ENCODE results near the gene DACH1.

DACH1 gene

GRCh38 chr13:71701741-71702140 is 165.3 kb downstream of the DACH1 start:
- Mint-ChIP-seq H3K36me3 (ENCODE audit: low read depth) (no peaks in the 10 kb centered on the region), H3K27me3 (no peaks in the 10 kb centered on the region), H3K27ac (no peak overlapping the region), H3K9me3 (peaks cover 2% of the 10 kb centered on the region), H3K4me3 (no peak overlapping the region), H3K4me1 (ENCODE audit: low read depth) (no peaks in the 10 kb centered on the region)
- DNase-seq = no peak

- Mint-ChIP-seq H3K36me3 (ENCODE audit: low read depth) (no peaks in the 10 kb centered on the region), H3K4me1 (ENCODE audit: low read depth) (no peaks in the 10 kb centered on the region), H3K27me3 (no peaks in the 10 kb centered on the region), H3K9me3 (no peaks in the 10 kb centered on the region), H3K4me3 (no peak overlapping the region), H3K27ac (no peak overlapping the region)
- no peak for DNase-seq
Measured at GRCh38 chr13:71699342-71699741, 167.7 kb downstream of the DACH1 start.

- H3K36me3 Mint-ChIP-seq (ENCODE audit: low read depth) = no peaks in the 10 kb centered on the region
- H3K9me3 Mint-ChIP-seq = no peaks in the 10 kb centered on the region
- H3K4me1 Mint-ChIP-seq (ENCODE audit: low read depth) = no peaks in the 10 kb centered on the region
- no peak overlapping the region for H3K27ac Mint-ChIP-seq
- no peak for DNase-seq
- no peaks in the 10 kb centered on the region for H3K27me3 Mint-ChIP-seq
- no peak overlapping the region for H3K4me3 Mint-ChIP-seq
Measured at GRCh38 chr13:71695662-71696061, 171.3 kb downstream of the DACH1 start.

- H3K9me3 Mint-ChIP-seq = no peaks in the 10 kb centered on the region
- H3K4me1 Mint-ChIP-seq (ENCODE audit: low read depth) = no peaks in the 10 kb centered on the region
- no peak overlapping the region for H3K27ac Mint-ChIP-seq
- no peaks in the 10 kb centered on the region for H3K27me3 Mint-ChIP-seq
- H3K4me3 Mint-ChIP-seq = no peak overlapping the region
- no peak for DNase-seq
- H3K36me3 Mint-ChIP-seq (ENCODE audit: low read depth) = no peaks in the 10 kb centered on the region
Measured at GRCh38 chr13:71685072-71685471, 181.9 kb downstream of the DACH1 start.

- Mint-ChIP-seq H3K36me3 (ENCODE audit: low read depth) (no peaks in the 10 kb centered on the region), H3K27me3 (no peaks in the 10 kb centered on the region), H3K4me1 (ENCODE audit: low read depth) (no peaks in the 10 kb centered on the region), H3K27ac (no peak overlapping the region), H3K9me3 (no peaks in the 10 kb centered on the region), H3K4me3 (no peak overlapping the region)
- no peak for DNase-seq
Measured at GRCh38 chr13:71681901-71682613, 184.9 kb downstream of the DACH1 start.

GRCh38 chr13:71677124-71677523 is 189.9 kb downstream of the DACH1 start:
- no peaks in the 10 kb centered on the region for H3K27me3 Mint-ChIP-seq
- H3K36me3 Mint-ChIP-seq (ENCODE audit: low read depth) = no peaks in the 10 kb centered on the region
- H3K4me1 Mint-ChIP-seq (ENCODE audit: low read depth) = no peaks in the 10 kb centered on the region
- H3K9me3 Mint-ChIP-seq = no peaks in the 10 kb centered on the region
- no peak overlapping the region for H3K4me3 Mint-ChIP-seq
- H3K27ac Mint-ChIP-seq = no peak overlapping the region
- no peak for DNase-seq

GRCh38 chr13:71672512-71672911 is 194.5 kb downstream of the DACH1 start:
- Mint-ChIP-seq H3K9me3 (no peaks in the 10 kb centered on the region), H3K36me3 (ENCODE audit: low read depth) (no peaks in the 10 kb centered on the region), H3K27me3 (no peaks in the 10 kb centered on the region), H3K4me1 (ENCODE audit: low read depth) (no peaks in the 10 kb centered on the region), H3K4me3 (no peak overlapping the region), H3K27ac (no peak overlapping the region)
- DNase-seq = no peak

- Mint-ChIP-seq H3K27ac (no peak overlapping the region), H3K36me3 (ENCODE audit: low read depth) (no peaks in the 10 kb centered on the region), H3K9me3 (no peaks in the 10 kb centered on the region), H3K4me3 (no peak overlapping the region), H3K4me1 (ENCODE audit: low read depth) (no peaks in the 10 kb centered on the region), H3K27me3 (no peaks in the 10 kb centered on the region)
- no peak for DNase-seq
Measured at GRCh38 chr13:71663431-71663830, 203.6 kb downstream of the DACH1 start.

- H3K4me1 Mint-ChIP-seq (ENCODE audit: low read depth) = no peaks in the 10 kb centered on the region
- H3K4me3 Mint-ChIP-seq = no peak overlapping the region
- DNase-seq = no peak
- H3K36me3 Mint-ChIP-seq (ENCODE audit: low read depth) = no peaks in the 10 kb centered on the region
- no peaks in the 10 kb centered on the region for H3K9me3 Mint-ChIP-seq
- H3K27me3 Mint-ChIP-seq = no peaks in the 10 kb centered on the region
- no peak overlapping the region for H3K27ac Mint-ChIP-seq
Measured at GRCh38 chr13:71661921-71662320, 205.1 kb downstream of the DACH1 start.

- Mint-ChIP-seq H3K4me1 (ENCODE audit: low read depth) (no peaks in the 10 kb centered on the region), H3K9me3 (no peaks in the 10 kb centered on the region), H3K4me3 (no peak overlapping the region), H3K27me3 (no peaks in the 10 kb centered on the region), H3K36me3 (ENCODE audit: low read depth) (no peaks in the 10 kb centered on the region), H3K27ac (no peak overlapping the region)
- no peak for DNase-seq
Measured at GRCh38 chr13:71659404-71659803, 207.6 kb downstream of the DACH1 start.

- Mint-ChIP-seq H3K4me3 (no peak overlapping the region), H3K27ac (no peak overlapping the region), H3K4me1 (ENCODE audit: low read depth) (no peaks in the 10 kb centered on the region), H3K36me3 (ENCODE audit: low read depth) (no peaks in the 10 kb centered on the region), H3K27me3 (no peaks in the 10 kb centered on the region), H3K9me3 (peaks cover 2% of the 10 kb centered on the region)
- no peak for DNase-seq
Measured at GRCh38 chr13:71645467-71645866, 221.5 kb downstream of the DACH1 start.

GRCh38 chr13:71644579-71644978 is 222.4 kb downstream of the DACH1 start:
- H3K27ac Mint-ChIP-seq = no peak overlapping the region
- no peaks in the 10 kb centered on the region for H3K36me3 Mint-ChIP-seq (ENCODE audit: low read depth)
- H3K27me3 Mint-ChIP-seq = no peaks in the 10 kb centered on the region
- no peaks in the 10 kb centered on the region for H3K4me1 Mint-ChIP-seq (ENCODE audit: low read depth)
- peaks cover 2% of the 10 kb centered on the region for H3K9me3 Mint-ChIP-seq
- no peak for DNase-seq
- H3K4me3 Mint-ChIP-seq = no peak overlapping the region

GRCh38 chr13:71643448-71643860 is 223.6 kb downstream of the DACH1 start:
- DNase-seq = no peak
- Mint-ChIP-seq H3K4me3 (no peak overlapping the region), H3K4me1 (ENCODE audit: low read depth) (no peaks in the 10 kb centered on the region), H3K36me3 (ENCODE audit: low read depth) (no peaks in the 10 kb centered on the region), H3K27ac (no peak overlapping the region), H3K9me3 (peaks cover 2% of the 10 kb centered on the region), H3K27me3 (no peaks in the 10 kb centered on the region)

- H3K27me3 Mint-ChIP-seq = no peaks in the 10 kb centered on the region
- no peak overlapping the region for H3K27ac Mint-ChIP-seq
- no peak for DNase-seq
- H3K9me3 Mint-ChIP-seq = peaks cover 2% of the 10 kb centered on the region
- no peaks in the 10 kb centered on the region for H3K36me3 Mint-ChIP-seq (ENCODE audit: low read depth)
- H3K4me1 Mint-ChIP-seq (ENCODE audit: low read depth) = no peaks in the 10 kb centered on the region
- no peak overlapping the region for H3K4me3 Mint-ChIP-seq
Measured at GRCh38 chr13:71638751-71639150, 228.3 kb downstream of the DACH1 start.

- Mint-ChIP-seq H3K4me1 (ENCODE audit: low read depth) (no peaks in the 10 kb centered on the region), H3K9me3 (no peaks in the 10 kb centered on the region), H3K27me3 (no peaks in the 10 kb centered on the region), H3K4me3 (no peak overlapping the region), H3K36me3 (ENCODE audit: low read depth) (no peaks in the 10 kb centered on the region), H3K27ac (no peak overlapping the region)
- DNase-seq = no peak
Measured at GRCh38 chr13:71634602-71635443, 232.2 kb downstream of the DACH1 start.

Measured in activated T-cell treated with anti-CD3 and anti-CD28 coated beads, Interleukin-2, amount 50 U/mL, for 24 hours (primary cell).